Sigmoid colon (tissue), 7 donors: ENCODE results near the gene CCDC80. TPM values are rescaled to one million over a fixed set of nuclear protein-coding genes. Genes with fewer than 3 reads are reported as not detected.
A peak's percentile ranks its signal among the peaks of the same experiment; 100 is the strongest.

ENCODE experiments used
- DNase-seq: peaks from one replicate; pipeline ENCODE4 v3.0.0-alpha.2; 2019
- H3K27ac ChIP-seq, 4 donors: fragments of 200-600 bp; sonication (generic); one replicate each; pipeline ENCODE4 v1.5.1; 2016 to 2019; ENCODE audit warnings: mild to moderate bottlenecking in 1 of 4
- H3K27me3 ChIP-seq, 3 donors: fragments of 200-600 bp; sonication (generic); one replicate each; pipeline ENCODE4 v1.5.1; 2019; ENCODE audit warnings: mild to moderate bottlenecking in 1 of 3
- H3K36me3 ChIP-seq, 4 donors: fragments of 200-600 bp; sonication (generic); one replicate each; pipeline ENCODE4 v1.5.1; 2016 to 2019
- H3K4me1 ChIP-seq, 4 donors: fragments of 200-600 bp; sonication (generic); one replicate each; pipeline ENCODE4 v1.5.1; 2017 to 2019
- H3K4me3 ChIP-seq, 4 donors: fragments of 200-600 bp; sonication (generic); one replicate each; pipeline ENCODE4 v1.5.1; 2017 to 2019; ENCODE audit warnings: mild to moderate bottlenecking in 2 of 4, moderate library complexity in 1 of 4
- H3K9me3 ChIP-seq, 4 donors: fragments of 200-600 bp in 3 of 4; sonication (generic) in 3 of 4; one replicate each; pipeline versions ENCODE4 v1.5.1 to v1.6.1; 2013 to 2019
- EP300 ChIP-seq, 4 donors: sonication (generic); formaldehyde crosslinking; IDR thresholded peaks; one replicate each; pipeline ENCODE4 v1.6.1; 2017; ENCODE audit warnings: antibody characterized with exemption in 4 of 4
- POLR2A ChIP-seq, 2 donors: fragments of 450-650 bp; IDR thresholded peaks; one replicate each; pipeline ENCODE4 v1.6.1; 2016; ENCODE audit warnings: antibody characterized with exemption in 2 of 2, mild to moderate bottlenecking in 2 of 2, moderate library complexity in 2 of 2
- POLR2AphosphoS5 ChIP-seq, 4 donors: sonication (generic); formaldehyde crosslinking; IDR thresholded peaks; one replicate each; pipeline ENCODE4 v1.6.1; 2017; ENCODE audit warnings: antibody characterized with exemption in 4 of 4
- WGBS, 2 donors: extraction: QIAGEN DNeasy Blood & Tissue Kit; methylation state at CpG; one replicate each; pipeline ENCODE4 v1.1.7; 2013; 5-methylcytosine and 5-hydroxymethylcytosine counted together
- intact Hi-C: fragments of 100-400 bp; cut with DNase I; formaldehyde crosslinking; loops from one replicate; pipeline ENCODE4 v1.15.1; 2023
- polyA plus RNA-seq, 3 donors: library from polyadenylated mRNA; stranded (reverse); fragments of 200-250 nt; gene quantifications; one replicate each; pipeline ENCODE4 v1.2.3, GENCODE V29; 2013
- total RNA-seq, 4 donors: library from RNA; depleted of rRNA; stranded (reverse); fragments of >200 nt; gene quantifications; one replicate each; pipeline ENCODE4 v1.1.0, GENCODE V29; 2016
- TF ChIP-seq, protein P1 (sequence below), 4 experiments: fragments of 450-650 bp in 3 of 4; fragments of 200-600 bp in 1 of 4; IDR thresholded peaks; one replicate each; pipeline ENCODE4 v1.5.1; 2016 to 2019; ENCODE audit warnings: antibody characterized with exemption in 4 of 4, mild to moderate bottlenecking in 3 of 4, moderate library complexity in 2 of 4
- donor health status: healthy with polysubstance abuse.
- donor health status: Bipolar disorder and iron deficiency.
- donor health status: healthy.

The CCDC80 gene
- total and polyA plus RNA-seq, 7 donors, result 1.8 to 201 (median 30.0) TPM

DNA sequence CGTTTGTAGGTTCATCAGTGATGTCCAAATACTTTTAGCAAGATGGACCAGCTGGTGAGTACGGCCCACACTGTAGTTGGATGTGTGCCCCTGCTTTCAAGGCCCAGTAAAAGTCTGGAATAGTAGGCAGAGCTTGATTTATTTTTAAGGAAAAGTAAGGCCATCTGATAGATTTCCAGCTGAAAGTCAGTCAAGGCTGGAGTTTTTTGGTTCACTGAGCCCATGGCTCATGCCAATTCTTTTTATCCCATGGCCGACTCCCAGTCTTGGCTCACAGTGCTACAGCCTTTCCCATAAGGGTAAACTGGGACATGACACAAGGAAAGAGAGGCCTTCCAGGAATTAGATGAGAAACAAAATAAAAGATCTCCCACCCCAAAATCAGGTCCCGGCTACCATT is 13.5 kb downstream of the CCDC80 start:
- Histone ChIP-seq H3K9me3 (no peaks in the 10 kb centered on the region), H3K27me3 (no peaks in the 10 kb centered on the region), H3K36me3 (no peaks in the 10 kb centered on the region), H3K4me3 (no peak overlapping the region), H3K27ac (peak overlapping the region; percentile 27 to 86 (median 72)), H3K4me1 (peaks cover 0 to 59% (median 33%) of the 10 kb centered on the region in 4 donors)
- intact Hi-C loops, result no loop called here
- DNase-seq, result no peak
- no peak for TF ChIP-seq POLR2A (IDR thresholded peaks at IDR 0.05)
- peak in 1 of 4 donors; percentile 7 for TF ChIP-seq EP300 (IDR thresholded peaks at IDR 0.05)
- TF ChIP-seq, protein P1, sequence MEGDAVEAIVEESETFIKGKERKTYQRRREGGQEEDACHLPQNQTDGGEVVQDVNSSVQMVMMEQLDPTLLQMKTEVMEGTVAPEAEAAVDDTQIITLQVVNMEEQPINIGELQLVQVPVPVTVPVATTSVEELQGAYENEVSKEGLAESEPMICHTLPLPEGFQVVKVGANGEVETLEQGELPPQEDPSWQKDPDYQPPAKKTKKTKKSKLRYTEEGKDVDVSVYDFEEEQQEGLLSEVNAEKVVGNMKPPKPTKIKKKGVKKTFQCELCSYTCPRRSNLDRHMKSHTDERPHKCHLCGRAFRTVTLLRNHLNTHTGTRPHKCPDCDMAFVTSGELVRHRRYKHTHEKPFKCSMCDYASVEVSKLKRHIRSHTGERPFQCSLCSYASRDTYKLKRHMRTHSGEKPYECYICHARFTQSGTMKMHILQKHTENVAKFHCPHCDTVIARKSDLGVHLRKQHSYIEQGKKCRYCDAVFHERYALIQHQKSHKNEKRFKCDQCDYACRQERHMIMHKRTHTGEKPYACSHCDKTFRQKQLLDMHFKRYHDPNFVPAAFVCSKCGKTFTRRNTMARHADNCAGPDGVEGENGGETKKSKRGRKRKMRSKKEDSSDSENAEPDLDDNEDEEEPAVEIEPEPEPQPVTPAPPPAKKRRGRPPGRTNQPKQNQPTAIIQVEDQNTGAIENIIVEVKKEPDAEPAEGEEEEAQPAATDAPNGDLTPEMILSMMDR (IDR thresholded peaks at IDR 0.05), result no peak
- peak in 2 of 4 donors; percentile 27 to 30 for TF ChIP-seq POLR2AphosphoS5 (IDR thresholded peaks at IDR 0.05)
- WGBS, 2 donors, result 73 to 80% methylated on average over 4 of the region's 4 CpGs

DNA sequence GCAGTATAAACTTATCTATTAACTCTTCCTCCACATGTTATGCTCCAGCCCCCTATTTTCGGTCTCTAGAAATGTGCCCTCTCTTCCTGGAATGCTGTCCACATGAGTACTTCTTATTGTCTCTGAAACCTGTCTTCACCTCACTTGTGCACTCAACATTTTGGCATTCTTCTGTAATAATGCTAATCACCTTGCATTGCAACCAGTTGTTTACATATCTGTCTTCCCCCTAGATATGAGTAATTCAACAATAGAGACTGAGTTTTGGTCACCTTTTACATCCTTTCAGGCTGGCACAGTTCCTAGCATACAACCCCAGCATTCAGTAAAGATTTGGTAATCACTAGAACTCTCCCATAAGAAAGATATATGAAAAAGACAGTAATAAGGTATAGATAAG is 17.2 kb downstream of the CCDC80 start:
- no peak for DNase-seq
- intact Hi-C loops, result no loop called here
- H3K27ac ChIP-seq, result no peak overlapping the region
- no peak overlapping the region for H3K4me3 ChIP-seq
- peaks cover 0 to 1% (median 0%) of the 10 kb centered on the region in 4 donors for H3K36me3 ChIP-seq
- TF ChIP-seq, protein P1 (IDR thresholded peaks at IDR 0.05), result no peak
- TF ChIP-seq EP300 (IDR thresholded peaks at IDR 0.05), result no peak
- no peak for TF ChIP-seq POLR2AphosphoS5 (IDR thresholded peaks at IDR 0.05)
- TF ChIP-seq POLR2A (IDR thresholded peaks at IDR 0.05), result no peak
- no peaks in the 10 kb centered on the region for H3K27me3 ChIP-seq
- no peaks in the 10 kb centered on the region for H3K9me3 ChIP-seq
- peaks cover 0 to 29% (median 10%) of the 10 kb centered on the region in 4 donors for H3K4me1 ChIP-seq
- WGBS, 2 donors, result 88 to 92% methylated on average over 1 of the region's 1 CpG

GRCh38 chr3:112623213-112623612 is 17.7 kb downstream of the CCDC80 start:
- TF ChIP-seq EP300 (IDR thresholded peaks at IDR 0.05) (no peak), POLR2AphosphoS5 (IDR thresholded peaks at IDR 0.05) (no peak), POLR2A (IDR thresholded peaks at IDR 0.05) (no peak)
- TF ChIP-seq, protein P1 (IDR thresholded peaks at IDR 0.05), result no peak

DNA sequence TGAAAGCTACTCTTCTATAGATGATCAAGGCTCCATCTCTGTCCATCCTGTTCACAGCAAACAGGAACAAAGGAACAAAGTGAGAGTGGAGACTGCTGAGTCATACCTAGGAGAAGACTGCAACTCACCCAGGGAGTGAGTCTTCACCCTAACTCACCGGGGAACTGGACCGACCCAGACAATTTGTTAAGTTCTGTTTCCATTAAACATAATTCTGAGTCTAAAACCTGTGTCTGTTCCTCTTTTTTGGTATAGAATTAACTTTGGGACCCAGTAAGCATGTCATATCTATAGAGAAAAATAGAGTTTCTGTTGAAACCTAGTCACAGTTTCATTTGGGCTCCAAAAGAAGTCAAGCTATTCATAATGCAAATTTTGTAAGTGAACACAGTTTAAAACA is 21.6 kb downstream of the CCDC80 start:
- WGBS, 2 donors, result 70 to 87% methylated on average over 2 of the region's 2 CpGs
- Histone ChIP-seq H3K4me1 (peaks cover 0 to 14% (median 3%) of the 10 kb centered on the region in 4 donors), H3K4me3 (no peak overlapping the region), H3K36me3 (peaks cover 0 to 42% (median 4%) of the 10 kb centered on the region in 4 donors), H3K27ac (no peak overlapping the region), H3K27me3 (no peaks in the 10 kb centered on the region), H3K9me3 (no peaks in the 10 kb centered on the region)
- no peak for TF ChIP-seq EP300 (IDR thresholded peaks at IDR 0.05)
- intact Hi-C loops, result no loop called here
- DNase-seq, result no peak

More at GRCh38 chr3:112623213-112623612, 17.7 kb downstream of the CCDC80 start:
- Histone ChIP-seq H3K4me1 (peaks cover 0 to 23% (median 10%) of the 10 kb centered on the region in 4 donors), H3K4me3 (no peak overlapping the region), H3K27me3 (no peaks in the 10 kb centered on the region), H3K9me3 (no peaks in the 10 kb centered on the region), H3K36me3 (peaks cover 0 to 6% (median 0%) of the 10 kb centered on the region in 4 donors), H3K27ac (peak overlapping the region in 1 of 4 donors; percentile 5)
- DNase-seq, result no peak
- intact Hi-C loops, result no loop called here
- WGBS, 2 donors, result 87 to 93% methylated on average over 5 of the region's 5 CpGs

- no peaks in the 10 kb centered on the region for H3K27me3 ChIP-seq
- no peaks in the 10 kb centered on the region for H3K9me3 ChIP-seq
- intact Hi-C loops, result no loop called here
- 95% methylated on average over 2 of the region's 2 CpGs for WGBS, 2 donors
- TF ChIP-seq EP300 (IDR thresholded peaks at IDR 0.05) (no peak), POLR2A (IDR thresholded peaks at IDR 0.05) (no peak), POLR2AphosphoS5 (IDR thresholded peaks at IDR 0.05) (no peak)
- TF ChIP-seq, protein P1 (IDR thresholded peaks at IDR 0.05), result no peak
- no peak overlapping the region for H3K27ac ChIP-seq
- H3K4me3 ChIP-seq, result no peak overlapping the region
- no peak for DNase-seq
- peaks cover 0 to 52% (median 4%) of the 10 kb centered on the region in 4 donors for H3K36me3 ChIP-seq
- H3K4me1 ChIP-seq, result peaks cover 0 to 7% (median 0%) of the 10 kb centered on the region in 4 donors
Measured at GRCh38 chr3:112617285-112617684, 23.7 kb downstream of the CCDC80 start.
